H7 (cell line): ENCODE results near the gene RBM19. TPM values are rescaled to one million over a fixed set of nuclear protein-coding genes. Genes with fewer than 3 reads are reported as not detected.

ENCODE experiments used
- DNase-seq: peaks from one replicate; pipeline ENCODE4 v3.0.0; 2012
- H3K27me3 ChIP-seq: 2 replicates; pipeline ENCODE4 v1.6.0; 2011; ENCODE audit warnings: mild to moderate bottlenecking, low read length; ENCODE audit not compliant: control insufficient read depth, insufficient read depth
- H3K36me3 ChIP-seq: replicated peaks from 2 replicates; pipeline ENCODE4 v1.5.1; 2011; ENCODE audit warnings: low read length; ENCODE audit not compliant: control insufficient read depth, insufficient read depth
- H3K4me3 ChIP-seq: 2 replicates; pipeline ENCODE4 v1.5.1; 2011; ENCODE audit warnings: low read depth, mild to moderate bottlenecking, control low read depth, low read length, moderate library complexity; ENCODE audit not compliant: insufficient read depth
- total RNA-seq: library from RNA; depleted of rRNA; stranded (reverse); fragments of >200 nt; shearing (Covaris generic); gene quantifications from 2 replicates; pipeline ENCODE4 v1.2.3, GENCODE V29; 2014

RBM19 gene
- total RNA-seq, 1 experiment from 2014 or later = 36.1 TPM

- DNase-seq = no peak
- no peaks in the 10 kb centered on the region for H3K36me3 ChIP-seq
- no peaks in the 10 kb centered on the region for H3K27me3 ChIP-seq
- H3K4me3 ChIP-seq = no peak overlapping the region
Measured at GRCh38 chr12:113889076-113889475, 77.0 kb downstream of the RBM19 start.

- H3K4me3 ChIP-seq = no peak overlapping the region
- DNase-seq = no peak
- no peaks in the 10 kb centered on the region for H3K36me3 ChIP-seq
- H3K27me3 ChIP-seq = no peaks in the 10 kb centered on the region
Measured at GRCh38 chr12:113888435-113888834, 77.7 kb downstream of the RBM19 start.

GRCh38 chr12:113887906-113888305 lies 78.2 kb downstream of the RBM19 start:
- no peaks in the 10 kb centered on the region for H3K36me3 ChIP-seq
- no peak for DNase-seq
- H3K27me3 ChIP-seq = no peaks in the 10 kb centered on the region
- H3K4me3 ChIP-seq = no peak overlapping the region

GRCh38 chr12:113886721-113887120 lies 79.4 kb downstream of the RBM19 start:
- Histone ChIP-seq H3K36me3 (no peaks in the 10 kb centered on the region), H3K4me3 (no peak overlapping the region), H3K27me3 (no peaks in the 10 kb centered on the region)
- no peak for DNase-seq

- H3K36me3 ChIP-seq = no peaks in the 10 kb centered on the region; the same call in 1 of the 2 replicates
- DNase-seq = no peak
- no peak overlapping the region for H3K4me3 ChIP-seq
- H3K27me3 ChIP-seq = no peaks in the 10 kb centered on the region
Measured at GRCh38 chr12:113884392-113884791, 81.7 kb downstream of the RBM19 start.

- Histone ChIP-seq H3K4me3 (no peak overlapping the region), H3K36me3 (no peaks in the 10 kb centered on the region; the same call in 1 of the 2 replicates), H3K27me3 (no peaks in the 10 kb centered on the region)
- no peak for DNase-seq
Measured at GRCh38 chr12:113882690-113883089, 83.4 kb downstream of the RBM19 start.

- H3K27me3 ChIP-seq = no peaks in the 10 kb centered on the region
- H3K4me3 ChIP-seq = no peak overlapping the region
- no peaks in the 10 kb centered on the region; the same call in 1 of the 2 replicates for H3K36me3 ChIP-seq
- no peak for DNase-seq
Measured at GRCh38 chr12:113880988-113881962, 84.8 kb downstream of the RBM19 start.

GRCh38 chr12:113880326-113880725 lies 85.8 kb downstream of the RBM19 start:
- no peak overlapping the region for H3K4me3 ChIP-seq
- H3K36me3 ChIP-seq = no peaks in the 10 kb centered on the region; the same call in 1 of the 2 replicates
- H3K27me3 ChIP-seq = no peaks in the 10 kb centered on the region
- no peak for DNase-seq

GRCh38 chr12:113879658-113880057 lies 86.5 kb downstream of the RBM19 start:
- Histone ChIP-seq H3K36me3 (no peaks in the 10 kb centered on the region; the same call in 1 of the 2 replicates), H3K27me3 (no peaks in the 10 kb centered on the region), H3K4me3 (no peak overlapping the region)
- DNase-seq = no peak

GRCh38 chr12:113877607-113878006 lies 88.5 kb downstream of the RBM19 start:
- no peak for DNase-seq
- Histone ChIP-seq H3K4me3 (no peak overlapping the region), H3K27me3 (no peaks in the 10 kb centered on the region), H3K36me3 (no peaks in the 10 kb centered on the region; the same call in none of the 2 replicates)

- DNase-seq = no peak
- Histone ChIP-seq H3K27me3 (no peaks in the 10 kb centered on the region), H3K36me3 (no peaks in the 10 kb centered on the region; the same call in none of the 2 replicates), H3K4me3 (no peak overlapping the region)
Measured at GRCh38 chr12:113876160-113876559, 90.0 kb downstream of the RBM19 start.

GRCh38 chr12:113875691-113876090 lies 90.4 kb downstream of the RBM19 start:
- Histone ChIP-seq H3K4me3 (no peak overlapping the region), H3K36me3 (no peaks in the 10 kb centered on the region; the same call in none of the 2 replicates), H3K27me3 (no peaks in the 10 kb centered on the region)
- no peak for DNase-seq

- Histone ChIP-seq H3K36me3 (no peaks in the 10 kb centered on the region; the same call in none of the 2 replicates), H3K4me3 (no peak overlapping the region), H3K27me3 (no peaks in the 10 kb centered on the region)
- DNase-seq = no peak
Measured at GRCh38 chr12:113874999-113875561, 91.0 kb downstream of the RBM19 start.

GRCh38 chr12:113874326-113874725 lies 91.8 kb downstream of the RBM19 start:
- Histone ChIP-seq H3K4me3 (no peak overlapping the region), H3K36me3 (no peaks in the 10 kb centered on the region; the same call in 1 of the 2 replicates), H3K27me3 (no peaks in the 10 kb centered on the region)
- no peak for DNase-seq

GRCh38 chr12:113873740-113874139 lies 92.4 kb downstream of the RBM19 start:
- Histone ChIP-seq H3K27me3 (no peaks in the 10 kb centered on the region), H3K4me3 (no peak overlapping the region), H3K36me3 (no peaks in the 10 kb centered on the region; the same call in 1 of the 2 replicates)
- DNase-seq = no peak
